ENCODE data around the gene RHPN2.

- no peak for TF ChIP-seq CTCF (conservative IDR thresholded peaks at IDR 0.05; ENCODE audit: low read length)
- TF ChIP-seq EZH2phosphoT487 (IDR thresholded peaks at IDR 0.05; ENCODE audit: borderline replicate concordance): no peak
These were observed 128.6 kb downstream of the RHPN2 start for GRCh38 chr19:32936065-32936464.

Data from Loucy (cell line).